Measurements from ENCODE around the gene KIAA0930. TPM values are rescaled to one million over a fixed set of nuclear protein-coding genes. Genes with fewer than 3 reads are reported as not detected.

KIAA0930 gene
- total RNA-seq, 1 donor = 43.4 TPM

DNA sequence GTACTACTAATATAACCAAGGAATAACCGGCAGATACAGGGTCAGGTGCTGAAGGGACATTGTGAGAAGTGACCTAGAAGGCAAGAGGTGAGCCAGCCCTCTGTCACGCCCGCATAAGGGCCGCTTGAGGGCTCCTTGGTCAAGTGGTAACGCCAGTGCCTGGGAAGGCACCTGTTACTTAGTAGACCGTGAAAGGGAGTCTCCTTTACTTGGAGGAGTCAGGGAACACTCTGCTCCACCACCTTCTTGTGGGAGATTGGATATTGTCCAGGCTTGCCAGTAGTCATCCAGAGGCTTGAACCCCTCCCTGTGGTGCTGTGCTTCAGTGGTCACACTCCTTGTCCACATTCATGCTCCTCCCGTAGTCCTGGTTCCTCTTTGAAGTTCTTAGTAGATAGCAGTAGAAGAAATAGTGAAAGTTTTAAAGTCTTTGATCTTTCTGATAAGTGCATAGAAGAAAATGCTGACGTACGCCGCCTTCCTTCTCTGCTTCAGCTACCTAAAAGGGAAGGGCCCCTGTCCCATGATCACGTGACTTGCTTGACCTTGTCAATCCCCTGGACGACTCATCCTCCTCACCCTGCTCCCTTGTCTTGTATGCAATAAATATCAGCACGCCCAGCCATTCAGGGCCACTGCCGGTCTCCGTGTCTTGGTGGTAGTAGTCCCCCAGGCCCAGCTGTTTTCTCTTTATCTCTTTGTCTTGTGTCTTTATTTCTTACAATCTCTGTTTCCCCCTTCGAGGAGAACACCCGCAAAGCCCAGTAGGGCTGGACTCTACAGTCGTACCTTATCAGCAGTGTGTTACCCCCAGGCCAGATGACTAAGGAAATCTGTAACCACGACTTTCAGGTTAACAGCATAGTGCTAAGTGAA lies 70.9 kb downstream of the KIAA0930 start:
- Histone ChIP-seq H3K4me2 (ENCODE audit: insufficient read depth, low read length) (no peak overlapping the region), H3K36me3 (ENCODE audit: insufficient read depth, low read length) (peaks cover 75% of the 10 kb centered on the region), H2AFZ (ENCODE audit: low read length) (no peak overlapping the region), H3K9me3 (ENCODE audit: low read depth, low read length) (no peaks in the 10 kb centered on the region), H3K27me3 (ENCODE audit: insufficient read depth, low read length) (no peaks in the 10 kb centered on the region), H3K4me3 (ENCODE audit: insufficient read depth, low read length) (no peak overlapping the region), H3K4me1 (ENCODE audit: insufficient read depth, low read length) (peaks cover 4% of the 10 kb centered on the region), H3K27ac (ENCODE audit: low read depth, low read length) (no peak overlapping the region), H4K20me1 (ENCODE audit: insufficient read depth, low read length) (peaks cover 5% of the 10 kb centered on the region), H3K79me2 (ENCODE audit: insufficient read depth, low read length) (peaks cover 96% of the 10 kb centered on the region)
- TF ChIP-seq, protein P1, sequence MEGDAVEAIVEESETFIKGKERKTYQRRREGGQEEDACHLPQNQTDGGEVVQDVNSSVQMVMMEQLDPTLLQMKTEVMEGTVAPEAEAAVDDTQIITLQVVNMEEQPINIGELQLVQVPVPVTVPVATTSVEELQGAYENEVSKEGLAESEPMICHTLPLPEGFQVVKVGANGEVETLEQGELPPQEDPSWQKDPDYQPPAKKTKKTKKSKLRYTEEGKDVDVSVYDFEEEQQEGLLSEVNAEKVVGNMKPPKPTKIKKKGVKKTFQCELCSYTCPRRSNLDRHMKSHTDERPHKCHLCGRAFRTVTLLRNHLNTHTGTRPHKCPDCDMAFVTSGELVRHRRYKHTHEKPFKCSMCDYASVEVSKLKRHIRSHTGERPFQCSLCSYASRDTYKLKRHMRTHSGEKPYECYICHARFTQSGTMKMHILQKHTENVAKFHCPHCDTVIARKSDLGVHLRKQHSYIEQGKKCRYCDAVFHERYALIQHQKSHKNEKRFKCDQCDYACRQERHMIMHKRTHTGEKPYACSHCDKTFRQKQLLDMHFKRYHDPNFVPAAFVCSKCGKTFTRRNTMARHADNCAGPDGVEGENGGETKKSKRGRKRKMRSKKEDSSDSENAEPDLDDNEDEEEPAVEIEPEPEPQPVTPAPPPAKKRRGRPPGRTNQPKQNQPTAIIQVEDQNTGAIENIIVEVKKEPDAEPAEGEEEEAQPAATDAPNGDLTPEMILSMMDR (IDR thresholded peaks at IDR 0.05; ENCODE audit: extremely low read depth, low read depth, low read length) = no peak
- DNase-seq (ENCODE audit: insufficient read length, low spot score, missing footprints) = no peak

DNA sequence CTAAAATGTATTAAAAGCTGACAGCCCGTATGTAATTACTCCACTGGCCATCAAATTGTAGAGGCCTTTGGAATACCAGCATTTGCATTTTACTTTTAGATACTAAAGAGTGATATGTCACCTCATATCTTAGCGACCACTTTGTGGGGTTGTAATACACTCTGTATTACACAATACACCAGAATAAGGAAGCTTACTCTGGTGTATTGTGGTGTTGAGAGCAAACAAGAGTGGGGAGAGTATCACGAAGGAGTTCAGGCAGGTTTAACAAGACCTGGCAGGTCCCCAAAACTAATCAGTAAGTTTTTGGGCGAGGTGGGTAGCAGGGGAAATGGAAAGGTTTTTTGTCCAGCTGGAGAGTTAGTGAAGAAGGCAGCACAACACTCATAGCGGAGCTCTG lies 73.8 kb downstream of the KIAA0930 start:
- Histone ChIP-seq H4K20me1 (ENCODE audit: insufficient read depth, low read length) (no peaks in the 10 kb centered on the region), H3K9me3 (ENCODE audit: low read depth, low read length) (no peaks in the 10 kb centered on the region), H2AFZ (ENCODE audit: low read length) (no peak overlapping the region), H3K27ac (ENCODE audit: low read depth, low read length) (no peak overlapping the region), H3K36me3 (ENCODE audit: insufficient read depth, low read length) (peaks cover 48% of the 10 kb centered on the region), H3K4me3 (ENCODE audit: insufficient read depth, low read length) (no peak overlapping the region), H3K79me2 (ENCODE audit: insufficient read depth, low read length) (peaks cover 90% of the 10 kb centered on the region), H3K4me2 (ENCODE audit: insufficient read depth, low read length) (no peak overlapping the region), H3K4me1 (ENCODE audit: insufficient read depth, low read length) (peaks cover 15% of the 10 kb centered on the region), H3K27me3 (ENCODE audit: insufficient read depth, low read length) (no peaks in the 10 kb centered on the region)
- no peak for DNase-seq (ENCODE audit: insufficient read length, low spot score, missing footprints)
- TF ChIP-seq, protein P1 (IDR thresholded peaks at IDR 0.05; ENCODE audit: extremely low read depth, low read depth, low read length) = no peak

DNA sequence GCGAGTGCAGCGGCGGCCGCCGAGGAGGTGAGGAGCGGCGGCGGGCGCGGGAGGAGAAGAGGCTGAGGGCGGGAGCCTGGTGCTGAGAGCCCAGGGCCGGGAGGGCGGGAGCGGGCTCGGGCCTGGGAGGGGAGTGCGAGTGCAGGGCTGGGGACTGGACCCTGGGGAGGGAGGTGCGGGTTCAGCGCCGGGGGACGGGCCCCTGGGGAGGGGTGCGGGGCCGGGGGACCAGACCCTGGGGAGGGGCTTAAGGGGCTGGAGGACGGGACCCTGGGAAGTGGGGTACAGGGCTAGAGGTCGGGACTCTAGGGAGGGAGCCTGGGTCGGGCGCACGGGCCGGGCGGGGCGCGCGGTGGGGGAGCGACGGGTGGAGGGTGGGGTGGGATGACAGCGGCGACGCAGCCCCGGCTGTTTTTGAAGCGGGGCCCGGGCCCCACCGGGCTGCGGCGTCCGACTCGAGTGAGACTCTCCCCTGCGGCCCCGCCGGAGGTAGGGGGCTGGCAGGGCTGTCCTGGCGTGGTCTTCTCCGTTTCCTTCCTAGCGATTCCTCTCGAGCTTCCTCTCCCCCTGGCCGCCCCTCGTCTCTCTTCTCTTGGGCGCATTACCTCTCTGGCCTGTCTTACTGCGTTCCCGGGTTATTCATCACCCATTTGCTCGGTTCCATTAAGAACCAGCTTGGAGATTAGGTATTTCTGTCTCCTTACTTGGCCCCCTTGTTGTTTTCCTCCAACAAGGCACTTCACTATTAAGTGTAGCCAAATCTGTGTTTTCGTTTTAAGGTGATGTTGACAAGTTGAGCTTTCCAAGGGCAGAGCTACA lies 76.2 kb downstream of the KIAA0930 start:
- Histone ChIP-seq H3K9me3 (ENCODE audit: low read depth, low read length) (no peaks in the 10 kb centered on the region), H3K4me1 (ENCODE audit: insufficient read depth, low read length) (peaks cover 28% of the 10 kb centered on the region), H3K4me3 (ENCODE audit: insufficient read depth, low read length) (peak overlapping the region; percentile 90), H3K27me3 (ENCODE audit: insufficient read depth, low read length) (no peaks in the 10 kb centered on the region), H3K4me2 (ENCODE audit: insufficient read depth, low read length) (peak overlapping the region; percentile 88), H3K27ac (ENCODE audit: low read depth, low read length) (peak overlapping the region; percentile 67), H4K20me1 (ENCODE audit: insufficient read depth, low read length) (no peaks in the 10 kb centered on the region), H3K36me3 (ENCODE audit: insufficient read depth, low read length) (peaks cover 23% of the 10 kb centered on the region), H2AFZ (ENCODE audit: low read length) (peak overlapping the region; percentile 49), H3K79me2 (ENCODE audit: insufficient read depth, low read length) (peaks cover 88% of the 10 kb centered on the region)
- TF ChIP-seq, protein P1 (IDR thresholded peaks at IDR 0.05; ENCODE audit: extremely low read depth, low read depth, low read length) = no peak
- peak; percentile 80 for DNase-seq (ENCODE audit: insufficient read length, low spot score, missing footprints)

Measured in osteoblast (primary cell).